LNCAP (cell line): ENCODE data around the gene STK11IP.

Experiments used
- CTCF ChIP-seq: fragments of 450-650 bp; IDR thresholded peaks from 2 replicates; pipeline ENCODE4 v1.5.1; 2017; ENCODE audit warnings: mild to moderate bottlenecking

STK11IP gene

GRCh38 chr2:219578811-219579613, 18.6 kb upstream of the STK11IP start:
- no peak for TF ChIP-seq CTCF

GRCh38 chr2:219581346-219581745, 16.3 kb upstream of the STK11IP start:
- no peak for TF ChIP-seq CTCF

GRCh38 chr2:219591091-219591490, 6.6 kb upstream of the STK11IP start:
- no peak for TF ChIP-seq CTCF

- TF ChIP-seq CTCF, result no peak
Measured at GRCh38 chr2:219592736-219593135, 4.9 kb upstream of the STK11IP start.

- TF ChIP-seq CTCF, result no peak
Measured at GRCh38 chr2:219593154-219593553, 4.5 kb upstream of the STK11IP start.

GRCh38 chr2:219595256-219595655, 2.4 kb upstream of the STK11IP start:
- TF ChIP-seq CTCF, result no peak

GRCh38 chr2:219596954-219597551, 604 bp upstream of the STK11IP start:
- TF ChIP-seq CTCF, result no peak
